Measurements from ENCODE around the gene ZFP36L1. TPM values are rescaled to one million over a fixed set of nuclear protein-coding genes. Genes with fewer than 3 reads are reported as not detected.

ZFP36L1 gene
- total and polyA plus RNA-seq, 9 of the 15 experiments (the other 6 are each of a cell fraction or from before 2014, with no cell fraction given) = 1.3 to 26.6 (median 3.7) TPM

DNA sequence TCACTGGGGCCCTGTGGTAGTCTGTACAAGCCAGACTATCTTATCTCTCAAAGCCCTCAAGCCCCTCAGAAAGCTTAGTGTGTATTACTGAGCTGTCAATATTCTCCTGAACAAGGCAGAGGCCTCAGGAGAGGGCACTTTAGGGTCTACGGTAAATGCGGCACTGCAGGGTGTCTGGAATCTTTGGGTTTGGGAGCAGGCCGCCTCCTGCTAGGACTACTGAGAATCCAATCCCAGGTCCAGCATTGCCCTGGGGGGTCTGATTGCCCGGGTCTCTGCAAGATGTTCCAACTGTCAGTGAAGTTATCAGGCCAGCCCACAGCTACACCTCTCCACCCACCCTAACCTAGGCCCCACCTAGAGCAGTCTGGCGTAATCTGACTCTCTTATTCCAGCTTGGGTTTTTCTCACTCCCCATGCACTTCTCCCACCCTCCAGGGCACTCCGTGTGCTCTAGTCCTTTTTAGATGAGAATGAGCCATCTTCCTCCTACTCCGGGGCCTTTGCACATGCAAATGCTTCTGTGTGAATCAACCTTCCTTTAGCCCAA lies 4.3 kb upstream of the ZFP36L1 start (continued):
- TF ChIP-seq, protein P1, sequence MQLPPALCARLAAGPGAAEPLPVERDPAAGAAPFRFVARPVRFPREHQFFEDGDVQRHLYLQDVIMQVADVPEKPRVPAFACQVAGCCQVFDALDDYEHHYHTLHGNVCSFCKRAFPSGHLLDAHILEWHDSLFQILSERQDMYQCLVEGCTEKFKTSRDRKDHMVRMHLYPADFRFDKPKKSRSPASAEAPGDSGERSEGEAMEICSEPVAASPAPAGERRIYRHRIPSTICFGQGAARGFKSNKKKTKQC (CRISPR knock-in tag; IDR thresholded peaks at IDR 0.05) = no peak
- TF ChIP-seq, protein P2, sequence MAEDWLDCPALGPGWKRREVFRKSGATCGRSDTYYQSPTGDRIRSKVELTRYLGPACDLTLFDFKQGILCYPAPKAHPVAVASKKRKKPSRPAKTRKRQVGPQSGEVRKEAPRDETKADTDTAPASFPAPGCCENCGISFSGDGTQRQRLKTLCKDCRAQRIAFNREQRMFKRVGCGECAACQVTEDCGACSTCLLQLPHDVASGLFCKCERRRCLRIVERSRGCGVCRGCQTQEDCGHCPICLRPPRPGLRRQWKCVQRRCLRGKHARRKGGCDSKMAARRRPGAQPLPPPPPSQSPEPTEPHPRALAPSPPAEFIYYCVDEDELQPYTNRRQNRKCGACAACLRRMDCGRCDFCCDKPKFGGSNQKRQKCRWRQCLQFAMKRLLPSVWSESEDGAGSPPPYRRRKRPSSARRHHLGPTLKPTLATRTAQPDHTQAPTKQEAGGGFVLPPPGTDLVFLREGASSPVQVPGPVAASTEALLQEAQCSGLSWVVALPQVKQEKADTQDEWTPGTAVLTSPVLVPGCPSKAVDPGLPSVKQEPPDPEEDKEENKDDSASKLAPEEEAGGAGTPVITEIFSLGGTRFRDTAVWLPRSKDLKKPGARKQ (CRISPR knock-in tag; IDR thresholded peaks at IDR 0.05) = no peak
- TF ChIP-seq ZNF408 (CRISPR knock-in tag; IDR thresholded peaks at IDR 0.05; ENCODE audit: low read depth) (no peak), KLF13 (tag; IDR thresholded peaks at IDR 0.05; ENCODE audit: borderline replicate concordance, low read depth) (no peak), SAP30 (IDR thresholded peaks at IDR 0.05; ENCODE audit: borderline replicate concordance, insufficient read depth, low read depth, low read length, poor library complexity, severe bottlenecking) (no peak), BDP1 (IDR thresholded peaks at IDR 0.05; ENCODE audit: insufficient read depth, insufficient read length) (no peak), SMARCA5 (IDR thresholded peaks at IDR 0.05) (peak; percentile 52; the same call in 1 of the 2 replicates), ESRRB (CRISPR knock-in tag; IDR thresholded peaks at IDR 0.05; ENCODE audit: borderline replicate concordance) (no peak), JUN (IDR thresholded peaks at IDR 0.05; ENCODE audit: borderline replicate concordance, low read depth, low read length) (no peak), JUN (CRISPR knock-in tag; IDR thresholded peaks at IDR 0.05; ENCODE audit: borderline replicate concordance) (no peak), FOXK2 (conservative IDR thresholded peaks at IDR 0.05 in 1 of 2, IDR thresholded peaks at IDR 0.05 in 1 of 2; ENCODE audit: low read depth in 2 of 2) (no peak), ZNF232 (CRISPR knock-in tag; IDR thresholded peaks at IDR 0.05) (no peak), SAFB (IDR thresholded peaks at IDR 0.05; ENCODE audit: borderline replicate concordance, low read depth, low read length) (no peak)
- TF ChIP-seq, protein P3, sequence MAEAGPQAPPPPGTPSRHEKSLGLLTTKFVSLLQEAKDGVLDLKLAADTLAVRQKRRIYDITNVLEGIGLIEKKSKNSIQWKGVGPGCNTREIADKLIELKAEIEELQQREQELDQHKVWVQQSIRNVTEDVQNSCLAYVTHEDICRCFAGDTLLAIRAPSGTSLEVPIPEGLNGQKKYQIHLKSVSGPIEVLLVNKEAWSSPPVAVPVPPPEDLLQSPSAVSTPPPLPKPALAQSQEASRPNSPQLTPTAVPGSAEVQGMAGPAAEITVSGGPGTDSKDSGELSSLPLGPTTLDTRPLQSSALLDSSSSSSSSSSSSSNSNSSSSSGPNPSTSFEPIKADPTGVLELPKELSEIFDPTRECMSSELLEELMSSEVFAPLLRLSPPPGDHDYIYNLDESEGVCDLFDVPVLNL (CRISPR knock-in tag; IDR thresholded peaks at IDR 0.05; ENCODE audit: low read depth) = no peak
- TF ChIP-seq, protein P4, sequence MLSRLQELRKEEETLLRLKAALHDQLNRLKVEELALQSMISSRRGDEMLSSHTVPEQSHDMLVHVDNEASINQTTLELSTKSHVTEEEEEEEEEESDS (CRISPR knock-in tag; IDR thresholded peaks at IDR 0.05) = no peak
- TF ChIP-seq, protein P5, sequence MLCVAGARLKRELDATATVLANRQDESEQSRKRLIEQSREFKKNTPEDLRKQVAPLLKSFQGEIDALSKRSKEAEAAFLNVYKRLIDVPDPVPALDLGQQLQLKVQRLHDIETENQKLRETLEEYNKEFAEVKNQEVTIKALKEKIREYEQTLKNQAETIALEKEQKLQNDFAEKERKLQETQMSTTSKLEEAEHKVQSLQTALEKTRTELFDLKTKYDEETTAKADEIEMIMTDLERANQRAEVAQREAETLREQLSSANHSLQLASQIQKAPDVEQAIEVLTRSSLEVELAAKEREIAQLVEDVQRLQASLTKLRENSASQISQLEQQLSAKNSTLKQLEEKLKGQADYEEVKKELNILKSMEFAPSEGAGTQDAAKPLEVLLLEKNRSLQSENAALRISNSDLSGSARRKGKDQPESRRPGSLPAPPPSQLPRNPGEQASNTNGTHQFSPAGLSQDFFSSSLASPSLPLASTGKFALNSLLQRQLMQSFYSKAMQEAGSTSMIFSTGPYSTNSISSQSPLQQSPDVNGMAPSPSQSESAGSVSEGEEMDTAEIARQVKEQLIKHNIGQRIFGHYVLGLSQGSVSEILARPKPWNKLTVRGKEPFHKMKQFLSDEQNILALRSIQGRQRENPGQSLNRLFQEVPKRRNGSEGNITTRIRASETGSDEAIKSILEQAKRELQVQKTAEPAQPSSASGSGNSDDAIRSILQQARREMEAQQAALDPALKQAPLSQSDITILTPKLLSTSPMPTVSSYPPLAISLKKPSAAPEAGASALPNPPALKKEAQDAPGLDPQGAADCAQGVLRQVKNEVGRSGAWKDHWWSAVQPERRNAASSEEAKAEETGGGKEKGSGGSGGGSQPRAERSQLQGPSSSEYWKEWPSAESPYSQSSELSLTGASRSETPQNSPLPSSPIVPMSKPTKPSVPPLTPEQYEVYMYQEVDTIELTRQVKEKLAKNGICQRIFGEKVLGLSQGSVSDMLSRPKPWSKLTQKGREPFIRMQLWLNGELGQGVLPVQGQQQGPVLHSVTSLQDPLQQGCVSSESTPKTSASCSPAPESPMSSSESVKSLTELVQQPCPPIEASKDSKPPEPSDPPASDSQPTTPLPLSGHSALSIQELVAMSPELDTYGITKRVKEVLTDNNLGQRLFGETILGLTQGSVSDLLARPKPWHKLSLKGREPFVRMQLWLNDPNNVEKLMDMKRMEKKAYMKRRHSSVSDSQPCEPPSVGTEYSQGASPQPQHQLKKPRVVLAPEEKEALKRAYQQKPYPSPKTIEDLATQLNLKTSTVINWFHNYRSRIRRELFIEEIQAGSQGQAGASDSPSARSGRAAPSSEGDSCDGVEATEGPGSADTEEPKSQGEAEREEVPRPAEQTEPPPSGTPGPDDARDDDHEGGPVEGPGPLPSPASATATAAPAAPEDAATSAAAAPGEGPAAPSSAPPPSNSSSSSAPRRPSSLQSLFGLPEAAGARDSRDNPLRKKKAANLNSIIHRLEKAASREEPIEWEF (CRISPR knock-in tag; IDR thresholded peaks at IDR 0.05) = no peak
- TF ChIP-seq, protein P6, sequence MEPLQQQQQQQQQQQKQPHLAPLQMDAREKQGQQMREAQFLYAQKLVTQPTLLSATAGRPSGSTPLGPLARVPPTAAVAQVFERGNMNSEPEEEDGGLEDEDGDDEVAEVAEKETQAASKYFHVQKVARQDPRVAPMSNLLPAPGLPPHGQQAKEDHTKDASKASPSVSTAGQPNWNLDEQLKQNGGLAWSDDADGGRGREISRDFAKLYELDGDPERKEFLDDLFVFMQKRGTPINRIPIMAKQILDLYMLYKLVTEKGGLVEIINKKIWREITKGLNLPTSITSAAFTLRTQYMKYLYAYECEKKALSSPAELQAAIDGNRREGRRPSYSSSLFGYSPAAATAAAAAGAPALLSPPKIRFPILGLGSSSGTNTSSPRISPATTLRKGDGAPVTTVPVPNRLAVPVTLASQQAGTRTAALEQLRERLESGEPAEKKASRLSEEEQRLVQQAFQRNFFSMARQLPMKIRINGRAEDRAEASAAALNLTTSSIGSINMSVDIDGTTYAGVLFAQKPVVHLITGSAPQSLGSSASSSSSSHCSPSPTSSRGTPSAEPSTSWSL (CRISPR knock-in tag; IDR thresholded peaks at IDR 0.05; ENCODE audit: borderline replicate concordance) = no peak
